GM19238 (cell line): Measurements from ENCODE around the gene MAN1C1.

ENCODE experiments used
- DNase-seq: peaks from one replicate; pipeline ENCODE4 v3.0.0; 2011; ENCODE audit warnings: low spot score; ENCODE audit not compliant: insufficient read length

The MAN1C1 gene

DNA sequence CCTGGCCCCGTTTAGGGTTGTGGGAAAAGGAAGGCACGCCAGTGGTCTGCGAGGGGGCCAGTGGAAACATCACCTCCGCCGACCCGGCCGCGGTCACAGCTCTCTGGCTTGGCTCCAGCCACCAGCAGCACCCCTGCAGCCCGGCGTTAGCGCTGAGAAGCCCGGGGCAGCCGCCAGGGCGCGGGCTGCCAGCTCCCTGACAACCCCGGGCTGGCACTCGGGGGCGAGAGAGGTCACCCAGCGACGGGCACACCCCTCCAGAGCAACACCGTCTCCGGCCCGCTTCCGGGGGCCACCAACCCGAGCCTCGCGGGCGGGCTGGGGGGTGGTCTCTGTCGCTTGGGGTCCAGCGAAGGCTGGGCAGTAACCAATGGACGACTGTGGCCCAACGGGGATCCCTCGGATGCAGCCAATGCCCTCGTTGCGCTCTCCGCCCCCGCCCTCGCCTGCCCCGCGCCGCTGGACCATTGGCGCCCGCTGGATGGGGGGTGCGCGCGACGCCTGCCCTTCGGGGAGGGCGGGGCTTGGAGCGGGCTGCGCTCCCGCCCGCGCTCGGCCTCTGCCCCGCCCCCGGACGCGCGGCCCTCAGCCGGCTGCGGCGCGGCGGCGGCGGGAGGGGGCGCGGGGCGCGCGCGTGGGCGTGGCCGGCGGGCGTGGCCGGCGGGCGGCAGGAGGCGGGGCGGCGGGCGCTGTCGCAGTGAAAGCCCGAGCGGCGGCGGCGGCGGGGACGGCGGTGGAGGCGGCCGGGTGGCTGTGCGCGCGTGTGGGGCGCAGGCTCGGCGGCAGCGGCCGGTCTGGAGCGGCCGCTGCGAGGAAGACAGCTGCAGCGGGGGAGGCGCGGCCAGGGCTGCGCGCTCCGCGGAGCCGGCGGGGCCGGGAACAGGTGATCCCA, at the start of gene MAN1C1:
Gene MAN1C1 (plus strand): TSS at position 697 of the 892 bp plus-strand sequence. CDS start 1,007 bp downstream, outside the sequence.
- DNase-seq, result peak; percentile 84

DNA sequence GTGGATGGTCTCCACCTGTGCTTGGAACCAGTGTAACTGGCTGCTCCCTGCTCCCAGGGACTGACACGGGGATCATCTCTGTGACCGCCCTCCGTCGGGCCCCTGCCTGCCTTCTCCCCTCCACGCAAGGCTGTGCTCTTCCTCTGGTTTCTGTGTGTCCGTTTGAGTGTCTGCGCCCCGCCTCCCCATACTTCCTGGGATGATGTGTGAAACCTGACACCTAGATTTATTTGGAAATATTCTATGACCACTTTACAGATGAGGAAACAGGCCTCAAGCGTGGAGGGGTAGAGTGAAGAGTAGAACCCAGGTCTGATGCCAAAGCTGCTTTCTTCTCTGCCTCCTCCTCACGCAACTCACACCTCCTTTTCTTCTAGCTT, 48.9 kb upstream of the MAN1C1 start:
- no peak for DNase-seq

DNA sequence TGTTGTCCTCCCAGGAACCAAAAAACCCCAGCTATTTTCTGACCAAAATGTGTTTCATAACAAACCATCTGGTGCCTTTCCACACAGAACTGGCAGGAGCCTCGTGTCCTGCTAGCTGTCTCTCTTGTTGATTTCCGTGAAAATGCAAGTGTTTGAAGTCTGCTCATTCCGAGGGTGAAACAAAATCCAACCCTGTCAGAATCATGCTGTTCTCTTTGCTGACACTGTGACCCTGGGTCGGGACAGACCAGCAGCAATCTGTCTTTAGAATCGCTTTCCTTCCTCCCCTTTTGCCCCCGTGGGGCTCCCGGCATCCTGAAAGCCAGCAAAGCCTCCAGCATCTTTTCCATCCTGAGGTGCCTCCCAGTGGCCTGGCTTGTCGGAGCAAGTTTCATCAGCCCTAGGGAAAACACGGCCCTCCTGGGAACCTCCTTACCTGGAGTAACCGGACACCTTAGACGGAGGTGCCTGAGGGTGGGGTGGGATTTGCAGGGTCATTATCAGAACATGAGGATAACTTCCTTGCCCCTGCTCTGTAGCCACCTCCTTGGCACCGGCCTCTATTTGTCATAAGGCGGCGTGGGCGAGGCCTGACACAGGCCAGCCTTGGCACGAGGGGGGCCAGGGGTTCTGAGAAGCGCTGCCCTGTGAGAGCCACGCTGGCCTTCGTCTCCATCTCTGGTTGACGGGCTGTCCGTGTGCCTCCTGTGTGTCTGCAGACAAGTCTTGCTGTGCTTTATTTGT, 48.3 kb upstream of the MAN1C1 start:
- DNase-seq, result no peak

DNA sequence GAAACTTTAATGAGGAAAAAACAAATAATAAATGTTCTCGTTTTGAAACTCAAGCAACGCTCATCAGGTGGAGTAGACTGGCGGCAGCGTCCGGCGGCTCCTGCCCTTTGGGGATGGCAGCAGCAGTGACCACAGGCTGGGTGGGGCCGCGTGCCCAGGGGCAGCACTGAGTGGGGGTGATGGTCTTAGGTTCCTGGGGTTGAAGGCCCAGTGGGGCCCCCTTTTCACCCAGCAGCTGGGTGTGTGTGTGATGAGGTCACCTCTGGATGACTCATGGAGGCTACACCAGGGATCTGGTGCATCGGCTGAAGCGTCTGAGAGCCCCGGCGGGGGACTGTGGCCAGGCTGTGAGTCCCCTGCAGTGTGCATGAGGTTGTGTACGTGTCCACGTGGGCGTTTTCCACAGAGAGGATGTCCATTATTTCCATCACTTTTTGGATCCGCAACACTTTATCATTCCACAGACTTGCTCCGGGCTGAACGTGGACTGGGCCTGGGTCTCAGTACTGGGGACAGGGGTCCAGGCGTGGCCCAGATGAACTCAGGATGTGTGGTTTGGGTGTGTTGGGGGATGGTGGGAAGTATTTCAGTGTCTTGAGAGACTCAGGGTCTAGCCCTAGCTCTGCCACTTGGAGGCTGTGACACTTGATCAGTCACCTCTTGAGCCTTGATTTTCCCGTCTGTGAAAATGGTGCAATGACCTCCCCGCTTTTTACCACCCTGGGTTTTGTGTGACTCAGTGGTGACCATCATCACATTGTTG, 47.6 kb upstream of the MAN1C1 start:
- DNase-seq, result no peak

DNA sequence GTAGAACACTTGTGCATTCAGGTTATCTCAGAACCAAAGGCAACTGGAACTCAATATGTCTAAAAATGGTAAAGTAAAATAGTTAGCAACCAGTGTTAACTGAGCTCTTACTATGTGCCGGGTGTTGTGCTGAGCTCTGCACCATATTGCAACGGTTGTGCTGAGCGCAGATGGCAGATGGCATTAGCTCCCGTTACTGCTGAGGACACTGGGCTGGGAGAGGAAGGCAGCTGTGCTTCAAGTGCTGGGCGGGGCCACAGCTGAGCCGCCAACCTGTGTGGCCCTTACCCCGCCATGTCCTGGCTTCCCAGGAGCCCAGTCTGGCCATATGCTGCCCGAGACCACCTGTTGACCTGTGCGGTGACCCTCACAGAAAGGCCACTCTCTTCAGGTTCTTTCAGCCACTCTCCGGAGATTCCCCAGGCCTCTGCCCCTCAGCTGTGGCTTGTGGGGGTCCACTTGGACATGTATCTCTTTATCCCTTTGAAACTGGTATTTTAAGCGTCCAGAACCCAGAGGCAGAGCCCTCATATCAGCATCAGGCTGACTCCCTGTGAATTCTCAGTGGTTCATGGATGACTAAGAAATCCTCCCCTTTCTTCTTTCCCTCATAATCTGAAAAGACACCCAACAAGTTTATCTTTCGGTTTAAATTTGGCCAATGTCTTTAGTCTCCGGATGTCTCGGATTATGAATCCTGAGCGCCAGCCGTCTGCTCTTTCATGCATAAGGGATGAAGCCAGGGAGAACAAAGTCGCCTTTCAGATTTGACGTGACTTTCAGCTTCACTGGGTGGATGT, 46.8 kb upstream of the MAN1C1 start:
- no peak for DNase-seq

DNA sequence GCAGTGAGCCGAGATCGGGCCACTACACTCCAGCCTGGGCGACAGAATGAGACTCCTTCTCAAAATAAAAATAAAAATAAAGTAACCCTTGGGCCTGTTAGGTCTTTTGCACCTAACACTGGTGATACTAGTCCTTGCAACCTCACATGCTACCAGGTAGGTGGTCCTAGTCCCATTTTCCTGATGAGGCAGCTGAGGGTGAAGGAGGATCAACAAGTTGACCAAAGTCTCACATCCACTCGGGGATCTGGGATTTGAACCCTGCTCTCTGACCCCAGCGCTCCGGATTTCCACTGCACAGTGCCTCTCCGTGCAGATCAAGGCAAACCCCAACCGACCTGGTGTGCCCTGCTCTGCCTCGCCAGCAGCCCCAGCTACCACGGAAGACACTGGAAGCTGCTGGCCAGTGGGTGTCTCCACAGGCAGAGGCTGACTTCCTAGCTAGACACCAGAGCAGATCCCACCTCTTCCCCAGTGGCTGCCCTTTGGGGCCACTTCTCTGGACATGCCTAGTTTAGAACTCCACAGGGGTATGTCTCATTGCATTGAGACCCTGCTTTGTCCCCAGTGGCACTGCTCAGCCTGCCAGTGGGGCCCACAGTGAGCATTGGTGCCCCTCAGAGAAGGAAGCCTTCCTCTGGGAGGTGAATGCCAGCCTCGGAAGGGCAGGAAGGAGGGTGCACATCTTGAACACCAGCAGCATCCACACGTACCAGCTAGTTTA, 45.6 kb upstream of the MAN1C1 start:
- no peak for DNase-seq

DNA sequence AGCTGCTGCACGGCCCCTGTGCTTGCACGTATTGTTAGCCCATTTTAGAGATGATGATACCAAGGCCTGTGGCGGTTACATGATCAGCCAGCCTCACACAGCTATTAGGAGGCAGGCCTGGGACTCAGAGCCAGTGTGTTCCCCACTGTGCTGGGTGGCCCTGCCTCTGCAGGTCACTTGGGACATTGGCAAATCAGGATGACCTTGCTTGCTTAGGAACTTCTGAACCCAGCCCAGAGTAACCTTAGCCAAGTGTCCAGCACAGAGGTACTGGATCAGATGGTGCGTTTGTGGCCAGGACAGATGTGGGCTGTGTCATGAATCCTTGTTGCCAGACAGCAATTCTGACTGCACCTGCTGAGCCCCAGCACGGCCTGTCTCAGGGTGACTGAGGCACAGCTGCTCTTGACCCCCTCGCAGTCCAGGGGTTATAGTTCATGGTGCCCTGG, 45.0 kb upstream of the MAN1C1 start:
- DNase-seq, result no peak

DNA sequence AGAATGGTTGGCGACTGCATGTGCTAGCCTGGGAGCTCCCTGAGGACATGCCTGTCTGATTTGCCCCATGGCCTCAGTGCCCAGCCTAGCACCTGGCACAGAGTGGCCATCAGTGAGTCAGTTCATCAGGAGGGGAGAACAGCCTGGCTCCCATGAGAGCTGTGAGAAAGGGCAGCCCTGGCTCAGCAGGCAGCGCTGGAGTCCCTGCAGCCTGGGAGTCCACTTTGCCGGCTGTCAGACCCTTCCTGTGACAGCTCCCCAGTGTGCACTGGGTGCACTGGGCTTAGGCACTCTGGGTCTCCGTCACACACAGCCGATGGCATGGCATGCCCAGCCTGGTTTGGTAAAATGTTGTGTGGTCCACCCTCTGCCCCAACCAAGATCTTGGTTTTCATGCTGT, 44.5 kb upstream of the MAN1C1 start:
- DNase-seq, result no peak

DNA sequence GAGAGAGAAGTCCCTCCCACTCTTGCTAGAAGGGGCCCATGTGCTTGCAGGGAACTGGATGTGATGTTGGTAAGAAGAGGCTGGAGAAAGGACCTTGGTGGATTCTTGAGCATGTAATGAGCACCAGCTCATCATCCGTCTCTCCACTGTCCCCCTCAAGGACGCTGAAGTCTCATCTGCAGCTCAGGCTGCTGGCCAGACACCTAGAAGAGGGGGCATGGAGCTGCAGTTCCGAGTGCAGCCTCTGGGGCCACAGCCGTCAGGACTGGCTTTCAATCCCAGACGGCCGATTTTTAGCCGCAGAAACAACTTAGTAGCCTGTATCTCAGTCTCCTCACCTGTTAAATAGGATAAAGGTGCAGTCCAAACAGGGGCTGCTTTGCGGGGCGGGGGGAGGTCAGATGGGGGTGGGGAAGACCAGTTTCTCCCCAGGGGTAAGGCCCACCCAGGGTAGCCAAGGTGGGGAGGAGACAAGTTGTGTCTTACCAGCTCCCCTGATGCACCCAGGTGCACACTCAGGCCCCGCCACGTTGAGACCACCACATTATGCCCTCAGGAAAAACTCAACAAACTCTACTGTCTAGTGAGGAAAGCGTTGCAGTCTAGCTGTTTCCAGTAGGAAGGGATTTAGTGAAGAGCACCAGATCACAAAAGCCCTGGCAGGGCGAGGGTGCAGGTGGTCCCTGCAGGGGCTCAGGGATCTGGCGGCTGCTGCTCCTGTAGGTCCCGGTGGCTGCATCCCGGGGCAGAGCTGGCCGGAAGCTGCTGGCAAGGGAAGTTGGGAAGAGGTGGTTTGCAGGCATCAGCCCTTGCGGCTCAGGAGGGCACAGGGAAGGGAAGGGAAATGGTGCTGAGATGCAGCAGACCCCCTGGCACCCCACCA, 43.6 kb upstream of the MAN1C1 start:
- DNase-seq, result peak; percentile 63

DNA sequence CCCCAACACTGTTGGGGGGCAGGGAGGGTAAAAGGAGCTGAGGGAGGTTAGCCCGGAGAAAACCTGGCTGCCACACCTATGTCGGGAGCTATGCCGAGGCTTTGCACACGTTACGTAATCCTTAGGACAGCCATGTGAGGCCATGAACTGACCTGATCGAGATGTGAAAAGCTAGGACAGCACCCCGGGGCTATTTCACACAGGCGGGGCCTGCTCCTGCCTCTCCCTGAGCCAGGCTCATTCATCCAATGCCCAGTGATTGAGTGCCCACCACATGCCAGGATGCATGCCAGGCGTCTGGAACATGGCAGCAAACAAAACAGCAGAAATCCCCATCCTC, 43.0 kb upstream of the MAN1C1 start:
- DNase-seq, result no peak

DNA sequence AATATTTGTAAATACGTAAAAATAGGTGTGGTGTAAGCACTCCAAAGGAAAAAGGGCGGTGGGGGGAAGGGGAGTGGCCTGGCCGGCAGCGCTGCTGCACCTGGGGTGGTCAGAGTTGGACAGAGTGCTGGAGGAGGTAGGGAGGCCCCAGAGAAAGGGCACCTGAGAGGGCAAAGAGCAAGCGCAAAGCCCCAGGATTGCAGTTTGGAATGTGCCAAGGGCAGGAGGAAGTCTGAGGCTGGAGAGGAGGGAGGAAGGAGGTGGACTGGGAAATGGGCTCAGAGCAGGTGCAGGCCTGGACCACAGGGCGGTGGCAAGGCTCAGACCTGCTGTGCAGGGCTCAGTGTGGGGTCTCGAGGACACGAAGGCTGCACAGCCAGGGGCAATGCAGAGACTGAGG, 42.6 kb upstream of the MAN1C1 start:
- DNase-seq, result no peak

DNA sequence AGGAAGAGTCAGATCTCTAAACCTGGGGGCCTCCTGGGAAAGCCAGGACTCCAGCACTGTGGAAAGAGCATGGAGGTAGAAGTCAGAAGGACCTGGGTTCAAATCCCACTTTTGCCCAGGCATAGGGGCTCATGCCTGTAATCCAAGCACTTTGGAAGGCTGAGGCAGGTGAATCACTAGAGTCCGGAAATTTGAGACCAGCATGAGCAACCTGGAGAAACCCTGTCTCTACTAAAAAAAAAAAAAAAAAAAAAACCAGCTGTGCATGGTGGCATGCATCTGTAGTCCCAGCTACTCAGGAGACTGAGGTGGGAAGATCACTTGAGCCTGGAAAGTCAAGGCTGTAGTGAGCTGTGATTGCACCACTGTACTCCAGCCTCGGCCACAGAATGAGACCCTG, 41.4 kb upstream of the MAN1C1 start:
- DNase-seq, result no peak

DNA sequence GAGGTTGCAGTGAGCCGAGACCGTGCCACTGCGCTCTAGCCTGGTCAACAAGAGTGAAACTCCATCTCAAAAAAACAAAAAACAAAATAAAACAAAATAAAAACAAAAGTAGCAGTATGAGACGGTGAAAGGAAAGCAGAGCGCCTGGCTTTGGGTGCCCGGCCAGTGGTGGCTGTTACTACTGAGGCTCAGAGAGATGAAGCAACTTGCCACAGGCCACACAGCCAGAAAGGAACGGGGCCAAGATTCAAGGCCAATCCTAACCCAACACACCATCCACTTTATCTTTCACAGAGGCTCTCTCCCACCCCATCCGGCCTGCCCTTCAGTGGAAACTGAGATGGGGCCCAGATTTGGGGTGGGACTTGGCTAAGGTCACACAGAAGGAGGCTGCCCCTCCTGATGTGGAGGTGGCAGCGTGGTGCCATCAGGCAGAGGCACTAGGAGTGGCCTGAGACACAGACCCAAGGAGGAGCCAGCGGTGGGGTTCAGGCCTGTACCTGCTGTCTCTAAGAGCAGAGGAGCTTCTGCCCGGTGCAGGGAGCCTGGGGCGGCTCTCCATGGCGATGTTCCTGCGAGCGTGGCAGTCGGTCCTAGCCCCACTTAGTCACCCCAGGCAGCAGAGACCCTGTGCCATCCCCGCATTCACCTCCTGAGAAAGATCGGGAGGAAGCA, 40.0 kb upstream of the MAN1C1 start:
- DNase-seq, result no peak

DNA sequence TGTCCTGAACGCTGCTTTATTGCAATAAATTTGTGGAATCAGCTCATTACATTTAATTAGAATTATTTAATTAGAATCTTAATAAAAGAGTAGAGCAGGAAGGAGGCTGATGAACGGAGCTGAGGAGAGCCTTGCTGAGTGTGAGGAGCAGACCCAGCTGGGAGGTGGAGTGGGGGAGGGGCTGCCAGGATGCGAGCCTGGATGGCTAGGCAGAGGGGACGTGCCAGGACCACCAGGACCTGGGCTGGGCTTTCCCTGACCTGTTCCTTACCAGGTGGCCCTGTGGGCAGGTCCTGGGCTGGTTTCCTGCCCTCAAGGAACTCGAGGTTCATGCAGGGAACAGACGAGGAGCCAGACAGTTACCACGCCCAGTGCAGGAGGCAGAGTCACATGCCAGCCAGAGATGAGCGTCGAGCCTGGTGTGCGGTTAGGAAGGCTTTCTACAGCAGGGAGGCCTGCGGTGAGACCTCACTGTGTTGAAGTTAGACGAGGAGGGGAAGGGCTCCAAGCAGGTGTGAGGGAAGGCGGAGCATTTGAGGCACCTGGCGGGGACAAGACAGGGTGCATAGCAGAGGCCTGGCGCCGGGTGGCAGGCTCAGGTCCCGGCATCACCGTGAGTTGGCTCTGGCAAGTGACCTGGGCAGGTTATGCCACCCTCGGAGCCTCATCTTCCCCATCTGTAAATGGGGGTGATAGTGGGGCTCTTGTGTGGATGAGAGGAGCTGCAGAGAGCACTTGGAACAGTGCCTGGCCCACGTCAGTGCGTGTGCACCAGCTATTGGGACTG, 39.3 kb upstream of the MAN1C1 start:
- DNase-seq, result no peak

DNA sequence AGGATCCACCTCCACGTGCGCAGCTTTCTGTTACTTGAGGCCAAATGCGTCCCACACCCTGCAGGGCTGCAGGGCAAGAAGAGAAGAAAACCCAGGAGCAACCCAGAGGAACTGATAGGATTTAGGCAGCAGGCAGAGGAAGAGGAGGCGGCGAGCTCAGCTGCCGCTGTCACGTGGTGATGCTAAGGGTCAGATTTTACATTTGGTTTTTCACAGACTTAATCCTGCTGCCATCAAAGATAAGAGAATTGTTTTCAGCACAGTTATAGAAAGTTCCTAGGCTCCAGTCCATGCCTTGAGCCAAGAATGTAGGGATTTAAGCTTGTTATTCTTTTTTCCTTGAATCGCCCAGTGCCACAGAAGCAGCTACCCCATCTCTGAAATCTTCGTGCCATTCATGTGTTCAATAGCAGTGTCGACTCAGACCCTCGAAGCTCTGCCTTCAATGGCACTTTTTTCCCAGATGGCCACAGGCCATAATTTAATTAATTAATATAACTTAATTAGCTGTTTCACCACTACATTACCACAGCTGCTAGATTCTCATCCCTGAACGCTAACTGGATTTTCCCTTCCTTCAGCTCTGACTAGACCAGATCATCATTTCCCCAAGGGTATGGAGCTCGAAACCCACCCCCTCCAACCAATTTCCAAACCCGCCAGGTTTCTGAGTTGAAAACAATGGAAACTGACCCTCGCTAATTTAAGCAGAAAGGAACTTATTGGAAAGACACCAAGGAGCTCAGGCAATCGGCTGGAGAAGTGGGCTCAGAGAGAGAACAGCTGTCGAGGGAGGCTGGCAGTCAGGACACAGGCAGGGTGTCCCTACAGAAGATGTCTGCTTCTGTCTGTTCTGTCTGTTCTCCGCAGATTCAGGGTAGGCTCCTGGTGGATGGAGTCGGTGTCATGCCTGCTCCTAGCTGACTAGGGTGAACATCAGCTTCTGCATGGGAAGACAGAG, 37.0 kb upstream of the MAN1C1 start:
- no peak for DNase-seq

DNA sequence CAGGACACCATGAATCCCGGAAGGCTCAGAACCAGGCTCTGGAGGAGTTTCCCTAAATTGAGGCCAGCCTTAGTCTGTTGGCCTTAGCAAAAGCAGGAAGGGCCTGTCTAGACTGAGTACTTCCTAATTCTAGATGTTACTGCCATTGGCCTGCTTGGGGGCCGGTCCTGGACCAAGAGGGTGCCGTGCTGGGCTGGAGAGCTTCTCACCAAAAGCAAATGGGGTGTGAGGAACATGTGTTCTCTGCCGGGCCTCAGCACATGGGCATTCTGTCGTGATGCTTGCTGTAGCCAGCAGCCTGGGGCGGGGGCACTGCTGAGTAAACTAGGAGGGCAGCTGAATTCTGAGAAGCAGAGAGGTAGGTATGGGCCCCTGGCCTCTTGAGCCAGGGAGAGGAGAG, 35.7 kb upstream of the MAN1C1 start:
- DNase-seq, result no peak

DNA sequence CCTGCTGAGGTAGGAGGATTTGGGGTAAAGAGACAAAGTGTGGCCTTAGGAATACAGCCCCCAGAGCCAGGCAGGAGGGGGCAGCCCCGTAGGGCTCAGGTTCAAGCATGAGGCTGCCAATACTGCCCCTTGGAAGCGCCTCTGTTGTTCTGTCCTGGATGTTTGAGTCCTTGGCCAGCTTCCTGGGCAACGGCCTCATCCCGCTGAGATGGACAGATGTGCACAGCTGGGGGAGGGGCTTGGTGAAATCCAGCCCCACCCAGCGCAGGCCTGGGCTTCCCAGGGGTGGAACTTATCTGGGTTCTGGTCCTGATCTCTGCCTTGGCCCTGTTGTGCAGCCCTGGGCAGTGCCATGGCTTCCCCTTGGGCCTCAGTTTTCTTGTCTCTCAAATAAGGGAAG, 34.8 kb upstream of the MAN1C1 start:
- no peak for DNase-seq
